ENCODE data around the gene ZBTB11.
"Not testable (repeated sequence)": the region's sequence is repeated elsewhere in the genome, so short reads cannot be mapped to it uniquely, and the experiment has no call there.

DNA sequence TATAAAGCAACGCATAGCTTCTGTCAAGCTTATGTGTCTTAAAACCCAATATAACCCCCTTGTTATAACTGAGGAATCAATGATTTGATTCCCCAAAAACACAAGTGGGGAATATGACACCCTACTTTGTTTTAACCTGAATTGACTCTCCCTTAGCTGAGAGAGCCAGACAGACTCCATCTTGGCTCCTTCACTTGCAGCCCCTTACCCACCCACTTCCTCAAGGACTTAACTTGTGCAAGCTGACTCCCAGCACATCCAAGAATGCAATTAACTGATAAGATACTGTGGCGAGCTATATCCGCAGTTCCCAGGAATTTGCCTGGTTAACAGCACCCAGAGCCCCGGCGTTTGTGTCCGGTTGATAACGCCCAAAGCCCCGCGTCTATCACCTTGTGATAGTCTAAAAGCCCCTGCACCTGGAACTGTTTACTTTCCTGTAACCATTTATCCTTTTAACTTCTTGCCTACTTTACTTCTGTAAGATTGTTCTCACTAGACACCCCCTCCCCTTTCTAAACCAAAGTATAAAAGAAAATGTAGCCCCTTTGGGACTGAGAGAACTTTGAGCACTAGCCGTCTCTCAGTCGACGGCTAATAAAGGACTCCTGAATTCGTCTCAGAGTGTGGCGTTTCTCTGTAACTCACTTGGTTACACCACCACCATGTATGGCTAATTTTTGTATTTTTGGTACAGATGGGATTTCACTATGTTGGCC lies 35.4 kb downstream of the ZBTB11 start:
- TF ChIP-seq, protein P1, sequence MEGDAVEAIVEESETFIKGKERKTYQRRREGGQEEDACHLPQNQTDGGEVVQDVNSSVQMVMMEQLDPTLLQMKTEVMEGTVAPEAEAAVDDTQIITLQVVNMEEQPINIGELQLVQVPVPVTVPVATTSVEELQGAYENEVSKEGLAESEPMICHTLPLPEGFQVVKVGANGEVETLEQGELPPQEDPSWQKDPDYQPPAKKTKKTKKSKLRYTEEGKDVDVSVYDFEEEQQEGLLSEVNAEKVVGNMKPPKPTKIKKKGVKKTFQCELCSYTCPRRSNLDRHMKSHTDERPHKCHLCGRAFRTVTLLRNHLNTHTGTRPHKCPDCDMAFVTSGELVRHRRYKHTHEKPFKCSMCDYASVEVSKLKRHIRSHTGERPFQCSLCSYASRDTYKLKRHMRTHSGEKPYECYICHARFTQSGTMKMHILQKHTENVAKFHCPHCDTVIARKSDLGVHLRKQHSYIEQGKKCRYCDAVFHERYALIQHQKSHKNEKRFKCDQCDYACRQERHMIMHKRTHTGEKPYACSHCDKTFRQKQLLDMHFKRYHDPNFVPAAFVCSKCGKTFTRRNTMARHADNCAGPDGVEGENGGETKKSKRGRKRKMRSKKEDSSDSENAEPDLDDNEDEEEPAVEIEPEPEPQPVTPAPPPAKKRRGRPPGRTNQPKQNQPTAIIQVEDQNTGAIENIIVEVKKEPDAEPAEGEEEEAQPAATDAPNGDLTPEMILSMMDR (IDR thresholded peaks at IDR 0.05): not testable (repeated sequence)
- TF ChIP-seq, protein P2, sequence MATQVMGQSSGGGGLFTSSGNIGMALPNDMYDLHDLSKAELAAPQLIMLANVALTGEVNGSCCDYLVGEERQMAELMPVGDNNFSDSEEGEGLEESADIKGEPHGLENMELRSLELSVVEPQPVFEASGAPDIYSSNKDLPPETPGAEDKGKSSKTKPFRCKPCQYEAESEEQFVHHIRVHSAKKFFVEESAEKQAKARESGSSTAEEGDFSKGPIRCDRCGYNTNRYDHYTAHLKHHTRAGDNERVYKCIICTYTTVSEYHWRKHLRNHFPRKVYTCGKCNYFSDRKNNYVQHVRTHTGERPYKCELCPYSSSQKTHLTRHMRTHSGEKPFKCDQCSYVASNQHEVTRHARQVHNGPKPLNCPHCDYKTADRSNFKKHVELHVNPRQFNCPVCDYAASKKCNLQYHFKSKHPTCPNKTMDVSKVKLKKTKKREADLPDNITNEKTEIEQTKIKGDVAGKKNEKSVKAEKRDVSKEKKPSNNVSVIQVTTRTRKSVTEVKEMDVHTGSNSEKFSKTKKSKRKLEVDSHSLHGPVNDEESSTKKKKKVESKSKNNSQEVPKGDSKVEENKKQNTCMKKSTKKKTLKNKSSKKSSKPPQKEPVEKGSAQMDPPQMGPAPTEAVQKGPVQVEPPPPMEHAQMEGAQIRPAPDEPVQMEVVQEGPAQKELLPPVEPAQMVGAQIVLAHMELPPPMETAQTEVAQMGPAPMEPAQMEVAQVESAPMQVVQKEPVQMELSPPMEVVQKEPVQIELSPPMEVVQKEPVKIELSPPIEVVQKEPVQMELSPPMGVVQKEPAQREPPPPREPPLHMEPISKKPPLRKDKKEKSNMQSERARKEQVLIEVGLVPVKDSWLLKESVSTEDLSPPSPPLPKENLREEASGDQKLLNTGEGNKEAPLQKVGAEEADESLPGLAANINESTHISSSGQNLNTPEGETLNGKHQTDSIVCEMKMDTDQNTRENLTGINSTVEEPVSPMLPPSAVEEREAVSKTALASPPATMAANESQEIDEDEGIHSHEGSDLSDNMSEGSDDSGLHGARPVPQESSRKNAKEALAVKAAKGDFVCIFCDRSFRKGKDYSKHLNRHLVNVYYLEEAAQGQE (IDR thresholded peaks at IDR 0.05; ENCODE audit: low read depth, low read length): not testable (repeated sequence)
- TF ChIP-seq NFIC (IDR thresholded peaks at IDR 0.05; ENCODE audit: borderline replicate concordance): not testable (repeated sequence)
